ENCODE data around the gene CLDN1. TPM values are rescaled to one million over a fixed set of nuclear protein-coding genes. Genes with fewer than 3 reads are reported as not detected.

CLDN1 gene
- total RNA-seq, 2 donors from 2014 or later: 8.7 to 10.2 TPM

- no peak for DNase-seq
- H3K4me3 ChIP-seq (ENCODE audit: low read length): no peak overlapping the region
- no peaks in the 10 kb centered on the region for H3K9me3 Mint-ChIP-seq
- H3K4me1 ChIP-seq (ENCODE audit: control insufficient read depth, insufficient read depth, low read length): no peaks in the 10 kb centered on the region
- no peaks in the 10 kb centered on the region for H3K36me3 Mint-ChIP-seq (ENCODE audit: low read depth)
- no peaks in the 10 kb centered on the region for H3K27me3 ChIP-seq (ENCODE audit: control insufficient read depth, insufficient read depth, low read length, poor library complexity, severe bottlenecking)
- H3K27ac ChIP-seq (ENCODE audit: low read depth, low read length): no peak overlapping the region
- no CpG with 5 or more reads among the region's 1 CpG for WGBS, 2 experiments (ENCODE audit: insufficient coverage in 1 of 2, insufficient read length in 1 of 2)
- H3K4me1 Mint-ChIP-seq: peaks cover 16% of the 10 kb centered on the region
- H3K36me3 ChIP-seq (ENCODE audit: control insufficient read depth, insufficient read depth, low read length): no peaks in the 10 kb centered on the region
- no peak for TF ChIP-seq CTCF (conservative IDR thresholded peaks at IDR 0.05)
- H3K4me3 Mint-ChIP-seq: no peak overlapping the region
- H3K27ac Mint-ChIP-seq: no peak overlapping the region
- H3K9me3 ChIP-seq (ENCODE audit: control insufficient read depth, low read length): peaks cover 8% of the 10 kb centered on the region
- H3K9ac ChIP-seq (ENCODE audit: extremely low read depth, low read length, poor library complexity, severe bottlenecking): no peak overlapping the region
- no peaks in the 10 kb centered on the region for H3K27me3 Mint-ChIP-seq (ENCODE audit: insufficient read depth)
Observed at GRCh38 chr3:190352861-190353457, 30.7 kb upstream of the CLDN1 start.

- no peak overlapping the region for H3K9ac ChIP-seq (ENCODE audit: extremely low read depth, low read length, poor library complexity, severe bottlenecking)
- H3K36me3 ChIP-seq (ENCODE audit: control insufficient read depth, insufficient read depth, low read length): no peaks in the 10 kb centered on the region
- H3K4me1 ChIP-seq (ENCODE audit: control insufficient read depth, insufficient read depth, low read length): no peaks in the 10 kb centered on the region
- H3K27me3 ChIP-seq (ENCODE audit: control insufficient read depth, insufficient read depth, low read length, poor library complexity, severe bottlenecking): no peaks in the 10 kb centered on the region
- Mint-ChIP-seq H3K9me3 (no peaks in the 10 kb centered on the region), H3K36me3 (ENCODE audit: low read depth) (no peaks in the 10 kb centered on the region), H3K4me1 (peaks cover 15% of the 10 kb centered on the region), H3K27me3 (ENCODE audit: insufficient read depth) (no peaks in the 10 kb centered on the region), H3K27ac (no peak overlapping the region), H3K4me3 (no peak overlapping the region)
- WGBS, 2 experiments (ENCODE audit: insufficient coverage in 1 of 2, insufficient read length in 1 of 2): 98 to 100% methylated on average over 1 to 2 of the region's 2 CpGs
- DNase-seq: no peak
- H3K27ac ChIP-seq (ENCODE audit: low read depth, low read length): no peak overlapping the region
- no peak overlapping the region for H3K4me3 ChIP-seq (ENCODE audit: low read length)
- no peak for TF ChIP-seq CTCF (conservative IDR thresholded peaks at IDR 0.05)
- no peaks in the 10 kb centered on the region for H3K9me3 ChIP-seq (ENCODE audit: control insufficient read depth, low read length)
Observed at GRCh38 chr3:190346541-190346940, 24.3 kb upstream of the CLDN1 start.

GRCh38 chr3:190345878-190346277, 23.6 kb upstream of the CLDN1 start:
- no peaks in the 10 kb centered on the region for H3K27me3 ChIP-seq (ENCODE audit: control insufficient read depth, insufficient read depth, low read length, poor library complexity, severe bottlenecking)
- H3K27ac ChIP-seq (ENCODE audit: low read depth, low read length): no peak overlapping the region
- Mint-ChIP-seq H3K27me3 (ENCODE audit: insufficient read depth) (no peaks in the 10 kb centered on the region), H3K4me3 (no peak overlapping the region), H3K27ac (no peak overlapping the region), H3K36me3 (ENCODE audit: low read depth) (no peaks in the 10 kb centered on the region), H3K9me3 (no peaks in the 10 kb centered on the region), H3K4me1 (peaks cover 11% of the 10 kb centered on the region)
- no peak for TF ChIP-seq CTCF (conservative IDR thresholded peaks at IDR 0.05)
- no peaks in the 10 kb centered on the region for H3K36me3 ChIP-seq (ENCODE audit: control insufficient read depth, insufficient read depth, low read length)
- H3K9me3 ChIP-seq (ENCODE audit: control insufficient read depth, low read length): no peaks in the 10 kb centered on the region
- H3K9ac ChIP-seq (ENCODE audit: extremely low read depth, low read length, poor library complexity, severe bottlenecking): no peak overlapping the region
- no peak for DNase-seq
- H3K4me1 ChIP-seq (ENCODE audit: control insufficient read depth, insufficient read depth, low read length): no peaks in the 10 kb centered on the region
- no peak overlapping the region for H3K4me3 ChIP-seq (ENCODE audit: low read length)
- WGBS, 2 experiments (ENCODE audit: insufficient coverage in 1 of 2, insufficient read length in 1 of 2): 93 to 94% methylated on average over 4 of the region's 4 CpGs
